ENCODE results near the gene C1orf210.

The C1orf210 gene

DNA sequence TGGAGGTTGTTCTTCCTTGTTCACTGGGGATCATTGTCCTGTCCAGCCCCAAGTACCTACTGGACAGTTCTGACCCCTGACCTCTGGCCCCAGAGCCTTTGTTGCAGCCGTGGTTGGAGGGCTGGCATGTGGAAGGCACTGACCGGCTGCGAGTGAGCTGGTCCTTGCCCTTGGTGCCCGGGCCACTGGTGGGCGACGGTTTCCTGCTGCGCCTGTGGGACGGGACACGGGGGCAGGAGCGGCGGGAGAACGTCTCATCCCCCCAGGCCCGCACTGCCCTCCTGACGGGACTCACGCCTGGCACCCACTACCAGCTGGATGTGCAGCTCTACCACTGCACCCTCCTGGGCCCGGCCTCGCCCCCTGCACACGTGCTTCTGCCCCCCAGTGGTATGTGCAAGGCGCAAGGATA is 26.8 kb upstream of the C1orf210 start:
- no peak for DNase-seq (ENCODE audit: low spot score)

- DNase-seq (ENCODE audit: low spot score), result no peak
These were observed 26.1 kb upstream of the C1orf210 start for GRCh38 chr1:43311521-43311920.

GRCh38 chr1:43309405-43310025 is 24.1 kb upstream of the C1orf210 start:
- DNase-seq (ENCODE audit: low spot score), result no peak

GRCh38 chr1:43308635-43309404 is 23.4 kb upstream of the C1orf210 start:
- DNase-seq (ENCODE audit: low spot score), result no peak

GRCh38 chr1:43307458-43308158 is 22.2 kb upstream of the C1orf210 start:
- DNase-seq (ENCODE audit: low spot score), result no peak

DNA sequence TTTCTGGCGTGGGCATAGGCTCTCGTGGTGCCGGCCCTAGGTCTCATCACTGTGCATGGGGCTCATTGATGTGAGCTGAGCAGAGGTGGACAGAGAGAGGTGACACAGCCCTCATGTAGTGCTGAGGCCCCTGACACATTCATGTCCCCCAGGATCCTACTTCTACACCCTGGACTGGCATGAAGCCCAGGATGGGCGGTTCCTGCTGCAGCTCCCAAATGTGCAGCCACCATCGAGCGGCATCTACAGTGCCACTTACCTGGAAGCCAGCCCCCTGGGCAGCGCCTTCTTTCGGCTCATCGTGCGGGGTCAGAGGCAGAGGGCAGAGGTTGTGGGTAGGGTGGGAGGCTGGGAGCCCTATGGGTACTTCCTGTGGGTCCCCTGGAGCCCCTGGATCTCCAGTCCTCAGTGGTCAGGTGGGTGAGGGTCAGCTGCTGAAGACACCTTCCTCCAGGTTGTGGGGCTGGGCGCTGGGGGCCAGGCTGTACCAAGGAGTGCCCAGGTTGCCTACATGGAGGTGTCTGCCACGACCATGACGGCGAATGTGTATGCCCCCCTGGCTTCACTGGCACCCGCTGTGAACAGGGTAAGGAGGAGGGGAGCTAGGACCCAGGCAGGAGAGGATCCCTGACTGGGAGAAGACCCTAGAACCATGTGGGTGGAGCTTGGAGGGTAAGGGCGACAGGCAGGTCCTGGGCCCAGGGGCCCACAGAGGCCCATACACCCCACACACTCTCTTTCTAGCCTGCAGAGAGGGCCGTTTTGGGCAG is 21.5 kb upstream of the C1orf210 start:
- DNase-seq (ENCODE audit: low spot score), result no peak

- no peak for DNase-seq (ENCODE audit: low spot score)
These were observed 20.7 kb upstream of the C1orf210 start for GRCh38 chr1:43305926-43306687.

GRCh38 chr1:43305461-43305860 is 20.1 kb upstream of the C1orf210 start:
- no peak for DNase-seq (ENCODE audit: low spot score)

DNA sequence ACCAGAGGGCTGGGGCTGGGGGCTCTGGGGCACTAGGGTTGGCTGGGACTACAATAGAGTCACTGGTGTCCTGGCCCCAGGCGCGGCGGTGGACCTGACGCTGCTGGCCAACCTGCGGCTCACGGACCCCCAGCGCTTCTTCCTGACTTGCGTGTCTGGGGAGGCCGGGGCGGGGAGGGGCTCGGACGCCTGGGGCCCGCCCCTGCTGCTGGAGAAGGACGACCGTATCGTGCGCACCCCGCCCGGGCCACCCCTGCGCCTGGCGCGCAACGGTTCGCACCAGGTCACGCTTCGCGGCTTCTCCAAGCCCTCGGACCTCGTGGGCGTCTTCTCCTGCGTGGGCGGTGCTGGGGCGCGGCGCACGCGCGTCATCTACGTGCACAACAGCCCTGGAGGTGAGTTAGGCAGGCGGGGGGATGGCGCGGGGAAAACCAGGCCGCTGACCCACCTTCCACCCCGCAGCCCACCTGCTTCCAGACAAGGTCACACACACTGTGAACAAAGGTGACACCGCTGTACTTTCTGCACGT is 19.5 kb upstream of the C1orf210 start:
- no peak for DNase-seq (ENCODE audit: low spot score)

GRCh38 chr1:43304314-43304681 is 18.9 kb upstream of the C1orf210 start:
- no peak for DNase-seq (ENCODE audit: low spot score)

DNA sequence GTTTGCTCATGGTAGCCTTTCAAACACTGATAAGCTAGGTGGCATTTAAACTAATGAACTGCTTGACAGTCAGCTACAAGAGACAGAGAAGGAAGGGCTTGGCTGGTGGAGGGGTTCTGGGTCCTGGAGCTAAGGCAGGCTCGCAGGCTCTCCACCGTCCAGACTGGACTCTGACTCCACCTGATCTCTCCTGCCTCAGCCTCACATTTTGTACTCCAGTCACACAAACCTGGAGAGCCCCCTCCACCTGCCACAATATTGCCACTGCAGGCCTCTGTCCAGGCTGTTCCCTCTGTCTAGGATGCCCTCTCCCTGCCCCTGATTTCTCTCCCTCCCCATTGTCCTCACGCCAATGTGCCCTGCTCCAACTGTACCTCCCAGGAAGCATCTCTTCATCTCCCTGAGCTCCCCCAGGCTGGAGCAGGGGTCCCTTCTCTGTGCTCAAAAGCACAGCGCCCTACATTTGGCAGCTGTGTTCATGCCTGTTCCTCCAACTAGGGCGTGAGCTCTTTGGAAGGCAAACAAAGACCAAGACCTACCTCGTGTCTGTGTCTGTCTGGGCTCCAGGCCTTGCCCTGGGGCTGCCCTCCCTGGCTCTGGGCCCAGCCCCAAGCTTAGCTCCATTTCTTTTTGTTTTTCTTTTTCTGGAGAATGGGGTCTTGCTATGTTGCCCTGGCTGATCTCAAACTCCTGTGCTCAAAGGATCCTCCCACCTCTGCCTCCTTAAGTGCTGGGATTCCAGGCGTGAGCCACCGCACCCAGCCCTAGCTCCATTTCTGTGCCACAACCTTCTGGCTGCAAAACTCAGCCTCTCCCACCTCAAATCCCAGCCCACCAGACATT is 18.3 kb upstream of the C1orf210 start:
- no peak for DNase-seq (ENCODE audit: low spot score)

DNA sequence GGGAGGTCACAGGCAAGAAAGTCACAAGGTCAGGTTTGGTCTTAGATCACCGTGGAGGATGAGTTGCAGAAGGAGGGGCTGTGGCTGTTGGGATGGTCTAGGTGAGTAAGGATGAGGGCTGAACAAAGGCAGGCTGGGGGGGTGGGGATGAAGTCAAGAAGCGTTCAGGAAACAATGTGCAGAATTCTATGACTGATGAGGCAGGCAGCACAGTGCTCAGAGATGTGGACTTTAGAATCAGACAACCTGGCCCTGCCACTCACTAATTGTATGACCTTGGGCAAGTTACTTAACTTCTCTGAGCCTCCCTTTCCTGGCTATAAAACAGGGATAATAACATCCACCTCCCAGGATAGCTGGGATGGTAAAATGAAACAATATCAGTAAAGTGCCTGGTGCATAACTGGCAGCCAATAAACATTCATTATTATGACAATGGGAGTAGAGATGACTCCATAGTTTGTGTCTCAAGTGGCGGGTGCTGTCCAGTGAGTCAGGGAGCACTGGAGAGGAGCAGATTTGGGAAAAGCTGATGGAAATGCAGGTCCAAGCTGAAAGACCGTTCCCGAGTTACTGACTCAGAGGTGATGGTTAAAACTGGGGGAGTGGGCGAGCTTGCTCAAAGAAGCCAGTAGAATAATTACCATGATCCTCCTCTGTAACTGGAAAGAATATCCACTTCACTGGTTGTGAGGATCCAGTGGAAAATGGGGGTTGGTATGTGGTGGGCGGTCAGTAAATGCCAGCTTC is 17.5 kb upstream of the C1orf210 start:
- DNase-seq (ENCODE audit: low spot score), result no peak

DNA sequence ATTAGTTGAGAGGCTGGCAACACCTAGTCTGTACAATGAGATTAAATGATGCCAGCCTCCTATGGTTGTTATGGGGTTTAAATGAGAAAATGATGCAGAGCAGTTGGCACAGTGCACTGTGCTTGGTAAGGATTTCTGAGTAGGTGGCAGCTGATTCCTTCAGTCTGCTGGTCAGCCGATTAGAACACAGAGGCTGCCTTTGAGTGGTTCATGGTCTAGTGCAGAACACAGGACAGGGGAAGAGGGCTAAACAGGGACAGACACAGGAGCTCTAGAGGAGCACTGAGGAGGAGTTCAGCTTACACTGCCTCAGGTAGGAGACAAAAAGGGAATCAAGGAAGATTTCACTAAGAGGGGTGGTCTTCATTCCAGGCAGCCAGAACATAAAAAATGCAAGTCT is 16.8 kb upstream of the C1orf210 start:
- no peak for DNase-seq (ENCODE audit: low spot score)

DNA sequence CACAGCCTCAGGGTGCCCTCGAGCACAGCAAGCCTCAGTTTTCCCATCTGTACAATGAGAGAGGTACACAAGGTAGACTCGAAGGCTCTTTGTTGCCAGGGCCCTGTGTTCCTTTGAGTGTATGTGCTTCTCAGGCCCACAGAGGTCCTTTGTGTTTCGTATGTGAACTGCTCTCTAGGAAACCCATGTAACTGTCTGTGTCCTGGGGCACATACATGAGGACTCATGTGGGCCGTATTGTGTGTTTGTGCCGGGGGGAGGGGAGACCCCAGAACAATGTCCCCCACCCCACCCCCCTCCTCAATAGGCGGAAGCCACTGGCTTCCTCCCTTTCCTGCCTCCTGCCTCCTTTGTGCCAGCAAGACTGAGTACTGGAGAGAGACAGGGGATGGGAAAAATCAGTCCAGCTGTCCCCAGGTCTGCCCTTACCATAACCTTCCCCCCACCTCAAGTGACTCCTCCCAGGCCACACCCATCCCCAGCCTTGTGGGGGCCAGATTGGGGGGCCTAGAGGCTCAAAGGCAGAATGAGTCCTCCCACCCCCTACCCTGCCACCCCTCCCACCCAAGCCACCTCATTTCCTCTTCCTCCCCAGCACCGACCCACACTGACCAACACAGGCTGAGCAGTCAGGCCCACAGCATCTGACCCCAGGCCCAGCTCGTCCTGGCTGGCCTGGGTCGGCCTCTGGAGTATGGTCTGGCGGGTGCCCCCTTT is 15.2 kb upstream of the C1orf210 start, which contains the start of gene TIE1:
TIE1 (plus strand) TSS at position 605 of the 717 bp plus-strand sequence; CDS start at position 695, 90 bp downstream.
- no peak for DNase-seq (ENCODE audit: low spot score)

GRCh38 chr1:43299101-43299500 is 13.7 kb upstream of the C1orf210 start:
- no peak for DNase-seq (ENCODE audit: low spot score)

DNA sequence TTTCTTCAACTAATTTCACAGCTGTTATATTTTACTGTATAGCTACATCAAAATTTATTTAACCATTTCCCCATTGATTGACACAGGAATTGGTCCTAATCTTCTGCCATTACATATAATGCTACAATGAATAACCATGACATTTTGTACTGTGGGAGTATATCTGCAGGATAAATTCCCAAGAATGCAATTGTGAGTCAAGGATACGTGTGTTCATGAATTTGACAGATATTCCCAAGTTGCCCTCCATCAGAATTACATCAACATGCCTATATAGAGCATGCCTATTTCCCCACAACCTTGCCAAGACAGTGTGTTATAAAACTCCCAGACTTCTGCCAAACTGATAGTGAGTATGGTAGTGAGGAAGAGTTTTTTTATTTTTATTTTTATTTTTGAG is 12.7 kb upstream of the C1orf210 start:
- DNase-seq (ENCODE audit: low spot score), result no peak

DNA sequence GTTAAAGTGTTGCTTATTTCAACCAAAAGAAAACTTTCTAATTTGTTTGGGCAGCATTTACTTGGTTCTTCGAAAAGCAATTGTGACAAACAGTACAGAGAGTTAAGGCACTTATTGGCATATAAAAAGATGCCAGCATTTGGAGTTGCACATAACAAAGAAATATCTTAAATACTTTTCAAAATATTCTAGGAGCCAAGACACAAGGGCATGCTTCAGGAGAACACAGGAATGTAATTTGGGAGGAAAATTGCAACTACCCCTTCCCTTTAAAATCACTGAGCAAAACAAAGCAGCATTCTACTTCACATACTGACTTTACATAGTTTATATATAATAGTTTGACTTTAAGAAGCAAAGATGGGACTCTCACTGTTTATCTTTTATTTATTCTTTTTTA is 10.8 kb upstream of the C1orf210 start:
- DNase-seq (ENCODE audit: low spot score), result no peak

GRCh38 chr1:43294761-43295160 is 9.4 kb upstream of the C1orf210 start:
- DNase-seq (ENCODE audit: low spot score), result no peak
